GM18508 (cell line): ENCODE results near the gene NPAS3.

Experiments used
- ATAC-seq: cut with Tn5 transposase; IDR thresholded peaks from one replicate; pipeline ENCODE4 v1.9.1; 2021; ENCODE audit warnings: moderate number of reproducible peaks; ENCODE audit not compliant: insufficient read depth, unreplicated experiment

The NPAS3 gene

DNA sequence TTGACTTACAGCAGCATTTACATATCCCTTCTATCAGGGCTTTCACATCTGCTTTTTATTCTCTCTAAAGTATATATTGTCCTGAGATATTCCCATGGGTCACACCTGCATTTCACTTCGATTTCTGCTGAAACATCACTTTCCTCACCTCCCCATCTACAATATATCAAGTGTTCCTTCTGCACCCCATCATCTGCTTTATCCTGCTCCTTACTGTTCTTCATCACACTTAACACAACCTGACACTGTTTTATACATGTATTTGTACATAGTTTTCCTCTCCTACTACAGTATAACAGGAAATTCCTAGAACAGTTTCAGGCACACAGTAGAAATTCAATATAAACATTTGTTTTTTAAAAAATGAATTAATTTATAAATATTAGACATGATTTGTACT is 809.1 kb downstream of the NPAS3 start:
- ATAC-seq, result no peak

DNA sequence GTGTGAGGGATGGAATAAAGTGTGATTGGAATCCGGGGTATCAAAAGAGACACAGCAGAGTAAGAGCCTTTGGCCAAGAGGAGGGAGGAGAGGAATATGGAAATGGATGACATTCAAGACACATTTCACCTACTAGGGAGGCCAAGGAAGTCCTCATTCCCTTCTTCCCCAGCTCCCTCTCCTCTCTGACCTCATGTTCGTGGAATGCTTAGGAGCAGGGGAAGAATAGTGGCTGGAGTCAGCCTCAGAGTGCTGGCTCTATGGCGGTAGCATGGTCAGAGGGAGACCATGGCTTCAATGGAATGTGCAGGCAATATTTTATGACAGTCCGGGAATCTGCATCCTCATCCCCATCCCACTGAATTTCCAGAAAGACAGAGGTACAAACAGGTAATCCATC is 815.6 kb downstream of the NPAS3 start:
- ATAC-seq, result no peak

- no peak for ATAC-seq
Measured at GRCh38 chr14:33755358-33755757, 816.7 kb downstream of the NPAS3 start.

- no peak for ATAC-seq
Measured at GRCh38 chr14:33756833-33757232, 818.2 kb downstream of the NPAS3 start.

GRCh38 chr14:33758547-33758946 is 819.9 kb downstream of the NPAS3 start:
- ATAC-seq, result no peak

GRCh38 chr14:33762161-33762851 is 823.6 kb downstream of the NPAS3 start:
- no peak for ATAC-seq

GRCh38 chr14:33764876-33765650 is 826.4 kb downstream of the NPAS3 start:
- no peak for ATAC-seq

DNA sequence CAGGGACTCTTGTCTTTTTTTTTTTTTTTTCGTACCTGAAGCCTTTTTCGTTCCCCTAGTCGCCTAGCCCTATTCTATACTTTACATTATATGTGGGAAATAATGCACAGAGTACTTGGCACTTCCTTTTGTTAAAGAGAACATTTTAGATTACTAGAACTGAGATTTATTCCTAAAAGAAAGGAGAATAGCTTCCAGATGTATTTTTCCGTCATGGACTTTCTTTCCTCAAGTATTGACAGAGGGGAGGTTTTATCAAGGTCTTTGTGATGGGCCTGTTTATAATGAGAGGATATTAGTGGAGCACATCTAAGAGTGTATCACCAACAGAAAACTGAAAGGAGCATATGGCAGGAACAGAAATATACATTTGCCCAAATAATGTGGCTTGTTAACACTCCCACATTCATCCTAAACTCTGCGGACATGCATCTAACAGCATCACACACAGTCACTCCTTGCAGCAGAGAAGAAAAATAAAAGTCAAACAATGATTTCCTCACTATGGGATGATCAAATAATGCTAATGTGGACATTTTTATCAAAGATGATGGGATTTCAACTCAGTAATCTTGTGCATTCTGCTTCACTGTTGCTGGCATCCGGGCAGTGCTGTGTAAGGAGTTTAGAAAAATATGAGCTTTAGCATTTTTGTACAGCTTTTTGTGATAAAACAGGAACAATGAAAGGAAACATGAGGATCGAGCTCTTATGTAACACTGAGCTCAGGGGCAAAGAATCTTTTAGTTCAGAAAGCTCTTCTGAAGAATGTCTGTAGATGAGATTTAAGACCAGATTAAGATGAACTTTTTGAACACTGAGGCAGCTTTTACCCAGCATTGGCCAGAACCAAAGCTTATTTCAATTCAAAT is 829.1 kb downstream of the NPAS3 start:
- ATAC-seq, result no peak

GRCh38 chr14:33768458-33768830 is 829.8 kb downstream of the NPAS3 start:
- no peak for ATAC-seq

DNA sequence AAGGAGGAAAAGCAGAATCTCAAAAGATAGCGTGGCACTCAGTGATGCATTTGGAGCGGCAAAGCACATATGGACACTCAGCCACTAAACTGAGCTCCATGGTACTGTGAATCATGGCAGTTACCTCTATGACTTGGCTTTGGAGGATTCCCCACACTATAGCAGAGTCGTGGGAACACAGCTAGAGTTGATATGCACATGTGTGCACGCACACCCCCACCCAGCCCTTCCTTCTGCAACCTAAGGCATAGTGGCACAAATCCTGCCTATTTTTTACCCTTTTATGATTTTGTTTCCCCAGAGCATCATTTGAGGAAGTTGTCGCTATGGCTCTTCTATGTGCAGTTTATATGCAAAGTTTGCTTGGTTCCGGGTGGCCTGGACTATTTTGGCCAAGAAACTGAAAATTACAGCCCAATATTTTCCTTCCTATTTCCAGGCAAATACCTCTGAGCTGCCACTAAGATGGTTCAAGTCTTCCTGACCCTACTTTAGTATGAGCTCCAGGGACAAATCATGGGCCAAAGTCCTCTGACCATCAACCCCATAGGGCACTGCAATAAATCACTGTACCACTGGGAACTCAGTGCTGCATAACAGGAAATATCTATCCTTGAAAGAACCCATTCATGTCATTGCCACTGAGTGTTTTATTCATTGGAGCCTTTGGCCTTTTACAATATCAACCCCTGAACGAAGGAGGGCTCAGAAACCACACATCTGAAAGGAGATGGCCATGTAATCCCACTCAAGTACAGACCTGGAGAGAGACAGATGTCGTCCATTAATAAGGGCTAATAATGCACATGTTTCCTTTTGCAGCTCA is 834.7 kb downstream of the NPAS3 start:
- ATAC-seq, result no peak

DNA sequence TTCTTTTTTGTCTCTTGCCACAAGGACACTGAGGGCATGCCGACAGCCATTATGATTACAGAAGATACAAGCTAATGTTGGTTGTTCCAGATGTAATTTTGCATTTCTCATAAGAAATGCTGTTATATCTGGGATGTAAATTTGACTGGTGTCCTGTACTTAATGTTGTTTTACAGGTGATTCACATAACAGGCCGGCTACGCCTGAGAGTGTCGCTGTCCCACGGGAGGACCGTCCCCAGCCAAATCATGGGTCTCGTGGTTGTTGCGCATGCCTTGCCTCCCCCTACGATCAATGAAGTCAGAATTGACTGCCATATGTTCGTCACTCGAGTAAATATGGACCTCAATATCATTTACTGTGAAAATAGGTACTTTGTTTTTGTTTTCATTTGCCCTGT is 835.5 kb downstream of the NPAS3 start:
- no peak for ATAC-seq

DNA sequence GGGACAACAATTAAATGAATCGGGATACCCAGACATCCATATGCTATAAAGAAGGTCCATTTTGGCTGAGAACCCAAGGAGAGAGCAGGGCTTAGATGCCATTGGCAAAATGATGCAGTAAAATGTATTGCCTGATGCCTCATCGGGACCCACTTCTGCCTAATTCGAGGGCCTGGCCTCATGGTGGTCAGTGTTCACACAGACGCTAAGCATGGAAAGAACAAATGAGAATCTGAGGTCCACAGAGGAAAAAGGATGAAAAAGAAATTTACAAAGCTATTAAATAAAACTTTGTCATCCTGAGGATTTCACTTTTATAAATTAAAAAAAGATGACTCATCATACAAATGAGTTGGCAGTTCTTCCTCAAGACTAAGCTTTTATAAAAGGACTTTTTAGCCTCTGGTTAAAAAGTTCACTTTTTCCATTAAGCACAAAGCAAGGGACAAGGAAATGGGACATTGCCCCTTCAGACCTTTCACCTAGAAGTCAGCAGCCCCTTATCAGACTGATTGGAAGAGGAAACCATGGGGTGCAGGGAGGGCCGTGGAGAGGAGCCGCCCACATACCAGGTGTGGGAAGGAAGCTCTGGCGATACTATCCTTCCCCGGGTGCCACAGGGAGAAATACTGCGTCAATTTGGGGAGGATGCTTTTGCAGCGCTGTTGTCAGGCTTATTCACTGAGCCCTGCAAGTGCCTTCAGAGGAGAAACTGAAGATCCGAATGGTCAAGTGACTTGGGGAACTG is 836.2 kb downstream of the NPAS3 start:
- ATAC-seq, result no peak

DNA sequence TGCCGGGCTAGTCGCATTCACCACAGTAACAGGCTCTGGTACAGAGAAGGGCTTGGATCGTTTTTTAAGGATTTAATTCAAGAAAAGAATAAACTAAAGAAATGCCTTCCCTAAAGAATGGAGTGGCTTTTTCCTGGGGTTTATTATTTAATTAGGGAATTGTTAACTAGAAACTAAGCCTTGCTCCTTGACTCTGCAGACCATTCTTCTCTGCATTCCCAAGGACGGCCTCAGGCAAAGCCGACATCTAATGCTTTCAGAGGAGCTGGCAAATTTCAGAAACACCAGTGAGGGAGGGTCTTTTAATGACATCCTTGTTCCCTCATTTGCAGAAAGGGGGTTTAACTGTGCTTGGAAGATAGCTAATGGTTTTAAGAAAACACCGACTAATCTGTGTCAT is 838.2 kb downstream of the NPAS3 start:
- ATAC-seq, result no peak

GRCh38 chr14:33777681-33778080 is 839.0 kb downstream of the NPAS3 start:
- no peak for ATAC-seq

- ATAC-seq, result no peak
Measured at GRCh38 chr14:33780035-33780434, 841.4 kb downstream of the NPAS3 start.

GRCh38 chr14:33781236-33781635 is 842.6 kb downstream of the NPAS3 start:
- no peak for ATAC-seq

DNA sequence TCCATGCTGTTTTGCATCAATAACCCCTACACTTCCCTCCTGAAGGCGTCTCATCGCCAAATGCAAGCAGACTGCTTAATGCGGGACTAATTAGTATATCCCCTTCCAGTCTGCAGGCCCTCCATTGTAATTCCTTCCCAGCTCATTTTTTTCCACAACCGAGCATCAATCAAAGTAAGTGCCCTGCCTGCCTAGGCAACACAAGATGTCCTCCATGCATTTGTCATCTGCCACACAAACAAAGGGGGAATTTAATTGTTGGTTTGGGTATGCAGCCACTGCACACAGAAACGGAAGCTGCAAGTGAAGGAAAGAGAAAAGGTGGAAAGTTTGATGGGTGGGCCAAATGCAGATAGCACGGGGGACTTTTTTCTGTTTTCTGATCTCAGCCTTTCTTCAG is 844.2 kb downstream of the NPAS3 start:
- no peak for ATAC-seq

- ATAC-seq, result no peak
Measured at GRCh38 chr14:33786091-33786825, 847.6 kb downstream of the NPAS3 start.

DNA sequence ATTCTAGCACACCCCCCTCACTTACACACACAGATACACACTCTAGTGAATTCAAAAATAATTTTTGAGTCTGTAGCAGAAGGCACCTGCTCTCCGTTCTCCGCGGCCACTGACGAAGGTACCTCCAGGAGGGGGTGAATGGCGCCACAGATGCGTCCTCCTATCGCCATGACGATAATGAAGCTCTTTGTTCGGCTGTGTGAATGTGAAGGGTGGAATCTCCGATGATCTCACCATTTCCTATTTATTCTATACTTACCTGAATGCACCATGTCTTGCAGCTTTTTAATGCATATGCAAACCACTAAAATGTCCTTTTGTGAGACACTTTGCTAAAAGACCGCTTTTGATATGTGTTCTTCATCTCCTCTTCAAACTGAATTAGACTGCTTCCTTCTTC is 849.5 kb downstream of the NPAS3 start:
- ATAC-seq, result no peak
